Embryonic facial prominence (tissue), 1 donor: ENCODE data around the gene FMNL2.

Experiments
- DNase-seq: peaks from one replicate; pipeline ENCODE4 v3.0.0-alpha.2; 2016; ENCODE audit errors: extremely low spot score

Gene FMNL2

DNA sequence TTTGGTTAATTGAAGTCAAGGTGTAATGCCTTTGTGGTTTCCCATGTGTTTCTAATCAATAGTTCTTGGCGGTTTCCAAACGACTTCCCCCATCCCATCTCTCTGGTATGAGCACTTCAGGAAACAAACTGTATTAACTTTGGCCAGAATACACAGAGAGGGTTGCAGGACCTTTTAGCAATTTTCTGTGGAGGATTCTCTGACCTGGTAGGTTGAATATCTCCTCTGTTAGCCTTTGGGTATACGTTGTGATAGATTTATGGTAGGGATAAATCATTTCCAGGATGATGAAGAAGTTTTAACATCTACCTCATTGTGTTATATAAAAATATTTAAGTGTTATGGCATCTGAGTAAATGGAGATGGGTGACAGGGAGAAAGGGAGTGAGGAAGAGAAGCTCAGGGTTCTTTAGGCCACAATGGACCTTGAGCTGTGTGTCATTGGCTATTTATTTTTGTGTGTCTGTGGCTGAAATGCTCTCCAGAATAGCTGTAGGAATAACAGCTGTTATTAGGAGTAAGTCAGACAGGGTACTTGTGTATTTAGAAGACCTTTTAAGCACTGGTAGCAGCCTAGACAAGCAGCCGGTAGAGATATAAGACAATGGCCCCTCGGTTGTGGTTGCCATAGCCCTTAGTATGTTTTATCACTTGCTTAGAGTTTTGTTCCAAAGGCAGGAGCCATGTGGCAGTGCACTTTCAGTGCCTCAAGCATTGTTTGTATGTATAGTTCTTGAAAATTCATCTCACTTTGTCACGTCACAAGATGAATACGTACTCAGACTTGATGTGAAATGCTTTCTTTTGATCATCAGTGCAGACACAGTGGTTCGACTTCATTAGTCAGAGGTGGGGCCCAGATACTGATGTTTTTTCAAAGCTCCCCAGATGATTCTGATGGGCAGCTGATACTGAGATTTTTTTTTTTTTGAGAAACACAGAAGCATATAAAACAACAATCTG is 91.1 kb downstream of the FMNL2 start:
- DNase-seq = no peak

DNA sequence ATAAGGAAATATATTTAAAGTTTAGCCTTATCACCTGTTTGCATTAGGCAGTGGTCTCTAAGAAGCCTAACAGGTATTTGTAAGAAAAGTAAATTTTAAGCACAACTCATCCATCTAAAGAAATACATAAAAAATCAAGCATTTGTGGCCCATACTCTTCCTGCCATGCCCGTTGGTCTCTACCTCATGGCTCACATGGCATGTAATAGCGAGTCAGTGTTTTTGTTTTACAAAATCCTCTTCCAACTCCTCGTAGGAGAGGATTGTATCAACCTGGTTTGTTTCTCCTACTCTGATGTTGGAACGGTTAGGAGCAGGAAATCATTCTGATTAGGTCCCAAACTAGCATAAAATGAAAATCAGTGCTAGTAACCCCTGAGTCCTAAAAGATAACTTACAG is 91.8 kb downstream of the FMNL2 start:
- DNase-seq = no peak

DNA sequence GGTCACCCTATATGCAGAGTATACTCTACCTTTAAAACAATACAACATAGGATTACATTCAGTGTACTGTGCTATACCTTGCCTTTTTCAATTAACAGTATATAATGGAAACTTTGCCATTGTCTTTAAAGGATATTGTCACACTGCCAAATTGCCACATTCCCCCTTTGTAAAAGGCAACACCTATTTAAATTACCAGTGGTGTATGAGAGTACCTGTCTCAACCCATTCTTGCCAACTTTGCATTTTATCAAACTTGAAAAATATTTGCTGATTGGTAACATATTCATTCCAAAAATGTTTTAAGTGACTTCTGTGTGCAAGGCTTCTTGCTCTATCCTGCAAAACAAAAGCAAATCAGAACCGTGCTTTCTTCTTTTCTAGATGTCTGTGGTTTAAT is 92.9 kb downstream of the FMNL2 start:
- no peak for DNase-seq

DNA sequence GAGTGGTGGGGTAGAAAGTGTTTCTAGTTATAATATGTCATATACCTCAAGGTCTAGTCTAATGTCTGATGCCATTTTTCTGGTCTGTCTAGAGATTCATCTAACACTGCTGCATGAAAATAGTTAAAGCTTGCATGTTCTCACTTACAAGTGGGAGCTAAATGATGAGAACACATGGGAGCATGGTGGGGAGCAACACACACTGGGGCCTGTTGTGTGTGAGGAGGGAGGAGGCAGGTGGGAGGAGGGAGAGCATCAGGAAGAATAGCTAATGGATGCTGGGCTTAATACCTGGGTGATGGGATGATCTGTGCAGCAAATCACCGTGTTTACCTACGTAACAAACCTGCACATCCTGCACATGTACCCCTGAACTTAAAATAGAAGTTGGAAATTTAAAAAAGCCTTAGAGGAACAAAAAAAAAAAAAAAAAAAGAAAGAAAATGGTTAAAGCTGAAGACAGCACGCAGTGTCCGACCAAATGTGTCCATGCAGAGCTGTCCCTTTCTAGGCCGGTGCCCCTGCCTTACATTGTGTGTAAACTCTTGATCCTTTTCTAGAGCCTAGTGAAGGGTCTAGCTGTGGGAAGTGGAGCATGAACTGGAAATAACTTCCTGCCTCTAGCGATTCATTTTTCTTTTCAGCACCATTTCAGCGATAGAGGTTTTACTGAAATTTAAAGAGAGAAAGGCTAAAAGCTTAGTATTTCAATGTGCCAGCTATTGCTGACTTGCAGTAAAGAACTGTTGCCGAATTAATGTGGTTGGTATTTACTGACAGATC is 94.0 kb downstream of the FMNL2 start:
- DNase-seq = no peak

DNA sequence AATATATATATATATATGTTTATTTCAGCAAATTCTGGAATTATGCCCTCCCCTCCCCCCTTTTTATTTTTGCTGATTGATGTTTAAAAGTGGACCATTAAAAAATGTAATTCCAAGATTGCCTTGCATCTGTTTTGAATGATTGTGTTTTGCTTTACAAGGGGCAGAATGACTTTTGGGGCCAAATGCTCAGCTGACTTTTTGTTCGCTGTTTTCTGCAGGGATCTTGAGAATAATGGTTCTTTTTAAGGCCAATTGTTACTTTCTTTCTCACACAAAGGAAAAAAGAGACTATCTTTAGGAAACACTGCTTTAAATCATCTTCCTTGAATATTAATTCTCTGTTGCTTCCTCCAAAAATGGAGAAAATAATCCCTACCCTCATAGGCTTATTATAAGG is 95.9 kb downstream of the FMNL2 start:
- no peak for DNase-seq

DNA sequence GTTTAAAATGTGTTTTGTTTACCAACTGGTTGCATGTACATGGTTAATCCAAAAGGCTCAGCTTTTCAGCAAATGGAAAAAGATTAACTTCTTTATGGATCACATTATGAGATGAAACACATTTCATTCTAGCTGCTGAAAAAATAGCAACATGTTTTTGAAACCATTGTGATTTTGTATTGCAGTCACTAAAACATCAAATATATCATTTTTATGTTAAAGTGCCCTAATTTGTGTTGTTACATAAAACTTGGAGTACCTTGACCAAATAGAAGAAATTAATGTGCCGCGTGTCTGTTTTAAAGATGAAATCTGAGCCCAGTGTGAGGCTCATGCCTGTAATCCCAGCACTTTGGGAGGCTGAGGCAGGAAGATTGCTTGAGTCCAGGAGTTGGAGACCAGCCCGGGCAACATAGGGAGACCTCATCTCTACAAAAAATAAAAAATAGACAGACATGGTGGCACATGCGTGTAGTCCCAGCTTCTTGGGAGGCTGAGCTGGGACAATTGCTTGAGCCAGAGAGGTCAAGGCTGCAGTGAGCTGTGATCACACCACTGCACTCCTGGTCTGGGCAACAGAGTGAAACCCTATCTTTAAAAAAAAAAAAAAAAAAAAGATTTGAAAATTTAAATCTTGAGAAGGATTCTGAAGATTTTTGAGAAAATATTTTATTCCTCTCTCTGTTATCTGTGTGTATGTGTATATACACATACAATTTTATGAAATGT is 96.6 kb downstream of the FMNL2 start:
- DNase-seq = no peak

DNA sequence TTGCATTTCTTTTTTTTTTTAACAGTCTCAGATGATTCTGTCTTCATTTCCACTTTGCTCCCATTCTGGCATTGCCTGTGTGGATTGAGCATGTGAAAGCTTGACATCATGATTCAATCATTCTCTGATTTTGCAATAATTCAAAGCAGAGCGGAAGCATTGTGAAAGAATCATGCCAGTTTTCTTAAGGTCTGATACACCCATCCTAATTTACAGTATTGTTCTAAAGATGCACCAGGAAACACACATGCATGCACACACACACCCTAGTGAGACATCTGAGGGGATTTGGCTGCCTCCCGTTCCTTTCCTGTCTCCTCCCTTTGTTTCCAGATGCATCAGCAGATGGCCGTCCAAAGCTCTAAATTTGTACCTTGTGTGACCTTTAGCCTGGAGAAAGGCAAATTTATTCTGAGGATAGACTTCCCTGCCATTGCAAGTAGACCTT is 97.3 kb downstream of the FMNL2 start:
- no peak for DNase-seq

DNA sequence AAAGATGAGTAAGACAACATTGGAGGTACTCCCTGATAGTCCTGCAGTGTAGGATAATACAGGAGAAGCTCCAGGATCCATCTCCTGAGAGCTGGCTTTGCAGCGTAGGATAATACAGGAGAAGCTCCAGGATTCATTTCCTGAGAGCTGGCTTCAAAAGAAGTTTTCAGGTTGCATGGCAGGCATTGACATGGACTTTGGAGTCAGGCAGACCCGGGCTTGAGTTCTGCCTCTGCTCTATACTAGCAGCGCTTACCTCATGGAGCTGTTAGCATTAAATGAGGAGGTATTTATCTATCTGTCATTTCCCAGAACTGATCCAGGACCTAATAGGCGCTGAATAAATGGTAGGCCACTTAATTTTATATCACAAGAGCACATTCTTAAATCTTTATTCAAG is 97.8 kb downstream of the FMNL2 start:
- DNase-seq = no peak

DNA sequence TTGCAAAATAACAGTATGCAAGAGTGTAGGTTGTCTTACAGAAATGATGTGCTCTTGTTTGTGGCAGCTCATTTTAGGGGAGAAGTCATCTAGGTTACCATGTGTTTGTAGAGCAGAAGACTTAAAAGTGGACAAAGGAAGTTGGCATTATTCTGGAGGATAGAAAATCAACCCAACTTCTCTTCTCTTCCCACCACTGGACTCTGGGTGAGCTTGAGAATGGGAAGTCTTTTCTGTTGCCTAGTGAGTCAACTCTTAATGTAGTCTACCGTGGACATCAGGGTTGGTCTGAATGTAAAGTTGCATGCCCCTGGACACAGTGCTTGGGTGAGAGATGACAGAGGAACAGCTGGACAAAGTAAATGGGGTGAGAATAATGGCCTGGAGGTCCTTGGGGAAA is 98.3 kb downstream of the FMNL2 start:
- no peak for DNase-seq

DNA sequence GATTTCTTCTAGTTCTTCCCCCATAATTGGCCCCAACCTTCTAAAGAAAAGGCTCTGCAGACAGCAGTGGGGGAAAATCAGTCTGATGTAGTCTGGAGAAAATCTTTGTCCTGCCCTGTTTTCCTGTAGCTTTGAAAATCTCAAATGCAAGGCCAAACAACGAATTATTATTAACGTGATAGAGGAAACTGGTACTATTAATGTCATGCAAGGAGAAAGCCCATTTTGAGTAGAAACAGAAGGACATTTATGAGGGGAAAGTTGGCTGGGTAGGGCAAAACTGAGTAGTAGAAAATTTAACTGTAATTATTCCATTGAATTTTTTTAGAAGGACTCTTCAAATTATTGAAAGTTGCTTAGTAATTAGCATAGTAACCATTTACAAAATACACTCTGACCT is 98.8 kb downstream of the FMNL2 start:
- DNase-seq = no peak

DNA sequence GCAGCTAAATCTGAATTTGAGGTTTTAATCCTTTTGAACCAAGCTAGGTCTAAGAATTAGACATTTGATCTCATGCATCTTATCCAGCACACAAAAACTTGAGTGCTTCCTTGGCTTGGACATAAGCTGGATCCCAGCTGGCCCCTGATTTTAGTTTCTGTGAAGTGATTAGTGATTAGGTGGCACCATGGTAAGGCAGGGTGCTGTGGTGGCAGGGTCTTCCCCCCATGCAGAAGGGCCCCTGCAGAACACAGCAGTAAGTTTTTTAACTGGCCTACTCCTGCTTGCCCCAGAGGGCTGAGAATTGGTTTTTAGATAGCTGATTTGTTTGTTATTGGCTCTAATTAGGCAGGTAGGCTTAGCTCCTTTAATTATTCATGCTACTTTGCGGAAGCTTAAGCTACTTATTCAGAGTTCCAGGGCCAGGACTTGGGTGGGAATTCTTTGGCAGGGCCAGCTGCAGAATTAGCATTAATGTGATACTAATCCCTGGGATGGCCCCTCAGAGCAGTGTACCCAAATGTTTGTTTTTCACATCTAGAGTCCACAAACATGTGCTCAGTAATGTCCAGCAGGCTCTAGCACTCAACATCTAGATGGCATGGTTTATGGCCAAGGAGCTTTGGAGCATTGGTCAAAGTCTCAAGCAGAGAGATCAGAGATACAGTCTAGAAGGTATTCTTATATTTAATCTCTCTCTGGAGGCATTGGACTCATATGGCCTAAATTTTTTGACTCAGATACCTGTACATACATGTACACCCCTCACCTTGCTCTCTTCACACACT is 99.6 kb downstream of the FMNL2 start:
- DNase-seq = no peak

DNA sequence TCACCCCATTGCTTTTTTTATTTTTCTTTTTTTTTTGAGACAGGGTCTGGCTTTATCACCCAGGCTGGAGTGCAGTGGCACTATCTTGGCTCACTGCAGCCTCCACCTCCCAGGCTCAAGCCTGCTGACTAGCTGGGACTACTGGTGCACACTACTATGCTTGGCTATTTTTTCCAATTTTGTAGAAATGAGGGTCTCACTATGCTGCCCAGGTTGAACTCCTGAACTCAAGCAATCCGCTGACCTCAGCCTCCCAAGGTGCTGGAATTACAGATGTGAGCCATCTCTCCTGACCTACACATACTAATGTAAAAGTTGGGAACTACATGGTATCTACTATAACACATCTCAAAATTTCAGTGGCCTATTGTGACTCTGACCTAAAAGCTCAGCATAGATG is 101.2 kb downstream of the FMNL2 start:
- DNase-seq = no peak

DNA sequence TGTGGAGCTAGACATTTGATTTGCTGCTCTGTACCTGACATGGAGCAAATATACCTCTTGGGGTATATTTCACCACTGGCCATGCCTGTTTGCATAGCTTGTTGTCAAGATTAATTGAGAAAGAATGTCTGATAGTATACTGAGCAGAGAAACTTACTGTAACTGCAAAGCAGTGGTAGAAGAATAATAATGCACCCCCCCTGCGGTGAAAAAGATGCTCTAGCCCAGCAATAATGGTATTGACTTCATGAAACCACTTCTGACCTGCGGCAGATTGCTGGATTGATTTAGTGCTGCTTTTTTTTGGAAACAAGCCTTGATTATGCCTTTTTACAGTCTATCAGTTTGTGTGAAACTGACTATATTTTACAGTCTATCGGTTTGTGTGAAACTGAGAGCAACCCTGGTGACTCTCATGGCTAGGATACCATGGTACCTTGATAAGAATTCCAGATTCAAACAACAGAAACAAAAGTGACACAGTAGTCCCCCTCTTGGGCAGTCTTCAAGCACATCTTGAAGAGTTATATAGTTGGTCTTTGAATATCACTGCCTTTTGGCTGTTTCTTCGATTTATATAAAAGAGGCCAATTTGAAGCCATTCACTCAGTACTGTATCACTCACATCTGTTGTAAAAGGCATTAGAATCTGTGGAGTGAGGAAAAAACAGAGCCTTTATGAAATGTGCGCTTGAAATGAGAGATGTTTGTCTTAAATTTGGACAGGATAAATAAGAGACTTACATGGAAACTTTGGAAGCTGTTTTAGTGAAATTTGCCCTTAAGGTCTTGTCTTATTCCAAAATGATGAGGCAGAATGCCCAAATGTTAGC is 102.5 kb downstream of the FMNL2 start:
- DNase-seq = no peak

DNA sequence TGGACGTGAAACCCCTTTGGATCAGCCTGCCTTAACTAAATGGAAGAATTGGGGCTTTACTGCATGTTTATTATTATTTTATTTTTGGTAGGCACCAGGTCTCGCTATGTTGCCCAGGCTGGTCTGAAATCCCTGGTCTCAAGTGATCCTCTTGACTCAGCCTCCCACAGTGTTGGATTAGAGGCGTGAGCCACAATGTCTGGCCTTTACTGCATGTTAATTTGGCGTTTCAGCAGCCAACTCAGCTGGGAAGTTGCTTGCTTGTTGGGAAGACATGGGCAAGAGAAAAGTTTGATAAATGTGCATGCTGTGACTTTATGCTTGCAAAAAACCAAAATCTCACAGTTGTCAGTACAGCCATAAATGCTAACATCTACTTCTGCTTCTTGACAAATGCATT is 105.1 kb downstream of the FMNL2 start:
- no peak for DNase-seq

DNA sequence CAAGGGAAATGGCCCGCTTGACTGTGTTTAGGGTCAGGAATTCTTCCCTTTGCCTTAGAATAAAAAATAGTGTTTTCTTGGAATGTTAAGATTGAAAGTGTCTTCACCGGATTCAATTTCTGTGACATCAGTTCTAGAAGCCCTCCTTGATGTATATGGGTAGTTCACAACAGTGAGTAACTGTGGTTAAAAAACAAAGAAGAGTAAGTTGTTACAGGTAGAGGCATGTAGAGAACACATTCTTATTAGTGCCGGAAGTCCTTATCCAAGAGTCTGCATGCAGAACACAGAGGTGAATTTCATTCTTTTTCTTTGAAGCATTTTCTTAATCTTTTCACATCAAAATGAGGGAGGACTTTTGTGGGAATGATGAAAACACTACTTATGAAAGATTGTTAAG is 105.5 kb downstream of the FMNL2 start:
- DNase-seq = no peak

DNA sequence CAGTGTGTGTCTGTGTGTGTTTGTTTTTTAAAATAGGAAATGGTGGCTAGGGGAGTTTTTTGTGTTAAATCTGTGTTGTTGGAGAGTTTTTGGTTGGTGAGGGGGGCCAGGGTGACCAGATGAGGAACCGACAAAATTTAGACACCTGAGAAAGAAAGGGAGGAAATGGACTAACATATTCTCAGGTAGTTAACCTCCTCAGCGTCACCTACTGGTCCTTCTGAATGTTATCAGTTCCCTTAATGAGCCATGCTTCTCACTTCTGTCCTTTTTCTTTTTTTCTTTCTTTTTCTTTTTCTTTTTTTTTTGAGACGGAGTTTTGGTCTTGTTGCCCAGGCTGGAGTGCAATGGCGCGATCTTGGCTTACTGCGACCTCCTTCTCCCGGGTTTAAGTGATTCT is 107.0 kb downstream of the FMNL2 start:
- no peak for DNase-seq

DNA sequence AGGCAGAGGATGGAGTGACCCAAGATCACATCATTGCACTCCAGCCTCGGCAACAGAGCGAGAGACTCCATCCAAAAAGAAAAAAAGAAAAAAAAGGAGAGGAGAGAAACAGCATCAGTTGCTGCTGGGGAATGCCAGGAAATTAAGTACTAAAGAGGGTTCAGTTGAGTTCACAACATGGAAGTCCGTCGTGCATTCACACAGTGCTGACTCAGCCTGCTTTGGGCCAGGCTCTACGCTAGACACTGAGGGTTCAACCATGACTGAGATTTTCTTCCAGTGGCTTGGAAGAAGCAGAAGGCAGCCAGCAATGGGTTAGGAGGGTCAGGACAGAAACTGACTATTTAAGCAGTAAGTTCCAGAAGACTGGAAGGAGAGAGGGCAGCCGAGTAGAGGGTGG is 108.8 kb downstream of the FMNL2 start:
- DNase-seq = no peak

DNA sequence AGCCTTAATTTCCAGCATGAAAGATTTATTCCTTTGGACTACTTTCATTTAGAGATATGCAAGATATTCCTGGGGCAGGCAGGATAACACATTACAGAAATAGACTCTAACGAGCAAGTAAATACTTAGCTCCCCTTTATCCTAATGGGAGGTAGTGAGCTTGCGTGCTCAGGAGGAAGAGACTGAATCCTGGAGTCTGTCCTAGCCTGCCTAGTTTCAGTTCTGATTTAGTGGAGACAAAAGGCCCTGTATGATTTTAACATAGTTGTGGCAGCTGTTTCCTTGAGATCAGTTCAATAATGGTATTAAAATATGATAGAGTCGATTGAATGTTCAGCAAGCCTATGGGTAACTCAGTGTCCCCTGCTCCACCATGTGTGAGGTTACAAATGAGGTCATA is 109.5 kb downstream of the FMNL2 start:
- no peak for DNase-seq

DNA sequence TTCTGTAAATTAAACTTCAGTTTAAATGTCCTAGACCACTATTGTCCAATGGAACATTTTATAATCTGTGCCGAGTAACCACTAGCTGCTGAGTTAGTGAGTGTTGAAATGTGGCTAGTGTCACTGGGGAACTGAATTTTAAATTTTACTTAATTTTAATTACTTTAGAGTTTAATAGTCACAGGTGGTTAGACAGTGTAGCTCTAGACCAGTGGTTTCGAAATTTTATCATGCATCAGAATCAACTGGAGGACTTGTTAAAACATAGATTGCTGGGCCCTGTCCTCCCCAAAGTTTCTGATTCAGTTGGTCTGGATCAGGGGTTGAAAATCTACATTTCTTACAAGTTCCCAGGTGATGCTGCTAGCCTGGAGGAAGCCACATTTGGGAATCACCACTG is 110.4 kb downstream of the FMNL2 start:
- no peak for DNase-seq

DNA sequence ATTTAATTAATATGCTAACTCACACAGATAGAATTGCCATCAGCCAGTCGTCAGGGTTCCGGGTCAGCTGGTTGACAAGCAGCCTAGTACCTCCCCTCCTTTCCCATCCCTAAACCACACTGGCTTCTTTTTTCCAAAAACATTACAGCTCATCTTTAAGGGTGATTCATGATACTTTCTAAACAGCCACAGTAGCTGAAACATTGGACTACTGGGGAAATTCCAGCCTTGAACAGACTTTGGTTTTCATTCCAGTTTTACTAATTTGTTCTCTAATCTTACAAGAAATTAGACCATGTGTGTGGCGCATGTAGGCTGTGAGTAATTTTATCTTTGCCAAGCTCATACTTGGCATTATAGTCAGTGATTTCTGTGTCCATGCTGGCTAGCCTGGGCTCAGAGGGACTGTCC is 110.8 kb downstream of the FMNL2 start:
- no peak for DNase-seq

DNA sequence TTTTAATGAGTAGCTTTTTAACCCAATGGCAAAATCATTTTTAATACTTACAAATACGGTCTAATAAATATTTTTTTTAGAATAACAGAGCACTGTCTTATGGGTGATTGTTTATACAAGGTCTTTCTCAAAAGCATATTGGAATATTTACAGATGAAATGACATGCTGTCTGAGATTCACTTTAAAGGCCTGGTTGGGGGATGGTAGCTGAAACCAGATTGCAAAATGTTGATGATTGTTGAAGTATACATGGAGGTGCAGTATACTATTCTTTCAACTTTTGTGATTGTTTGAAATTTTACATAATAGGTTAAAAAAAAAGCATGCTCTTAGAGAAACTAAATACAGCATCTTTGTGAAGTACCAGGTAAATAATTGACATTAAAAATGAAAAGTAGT is 111.2 kb downstream of the FMNL2 start:
- DNase-seq = no peak
